Posterior vena cava (tissue), 2 donors: Measurements from ENCODE around the gene DCAF17. TPM values are rescaled to one million over a fixed set of nuclear protein-coding genes. Genes with fewer than 3 reads are reported as not detected.
"Not testable (repeated sequence)": the region's sequence is repeated elsewhere in the genome, so short reads cannot be mapped to it uniquely, and the experiment has no call there.

Source experiments
- DNase-seq: peaks from one replicate; pipeline ENCODE4 v3.0.0-alpha.2; 2020; ENCODE audit warnings: low spot score
- intact Hi-C, 2 donors: fragments of 100-400 bp; cut with DNase I; formaldehyde crosslinking; loops; one replicate each; pipeline versions ENCODE4 v1.14.1 to v1.14.2; 2022 to 2023
- total RNA-seq, 2 donors: library from RNA; stranded (reverse); fragmentation: NEBNext Ultra II Directional; extraction: Animal tissue kit (Norgen Biotek cat#: 25700); gene quantifications; one replicate each; pipeline ENCODE4 v1.2.1, GENCODE V29; 2021
- donor health status: DM: yes; HTN: yes; CAD: no.
- donor health status: DM: yes; HTN: yes; CAD: no.

The DCAF17 gene
- total RNA-seq, 2 donors from 2014 or later: 19.2 TPM

- intact Hi-C loops: no loop called here
- no peak for DNase-seq
Observed at GRCh38 chr2:171407676-171408044, 26.4 kb upstream of the DCAF17 start.

DNA sequence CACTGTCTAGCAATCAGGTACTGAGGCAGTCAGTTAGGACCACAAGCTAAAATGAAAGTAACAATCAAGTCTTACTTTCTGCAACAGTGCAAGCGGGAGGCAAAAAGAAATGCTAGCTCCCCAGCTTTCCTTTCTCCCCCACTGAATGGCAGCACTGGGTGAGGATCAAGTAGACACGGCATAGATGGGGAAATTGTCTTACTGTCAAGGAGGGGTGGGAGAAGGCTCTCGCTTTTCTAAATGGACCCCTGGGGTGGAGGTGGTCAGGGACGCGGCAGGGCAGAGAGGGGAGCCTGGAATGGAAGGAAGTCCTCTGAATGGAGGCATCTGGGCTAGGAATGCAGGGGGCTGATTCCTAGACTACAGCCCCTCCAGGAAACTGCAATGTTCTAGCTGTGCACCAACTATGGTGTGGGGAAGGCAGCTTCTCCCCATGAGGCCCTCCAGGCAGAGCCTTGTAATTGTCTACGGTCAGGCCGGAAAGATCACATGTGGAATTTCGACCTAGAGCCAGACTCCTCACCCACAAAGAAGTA is 24.5 kb upstream of the DCAF17 start:
- no peak for DNase-seq
- intact Hi-C loops: no loop called here

- intact Hi-C loops: loop anchor here in 1 of 2 donors (10.0 kb wide), 1 partner anchor 245 kb away; the partner anchor contains the start of gene TLK1
Observed at GRCh38 chr2:171410101-171410500, 23.9 kb upstream of the DCAF17 start.

DNA sequence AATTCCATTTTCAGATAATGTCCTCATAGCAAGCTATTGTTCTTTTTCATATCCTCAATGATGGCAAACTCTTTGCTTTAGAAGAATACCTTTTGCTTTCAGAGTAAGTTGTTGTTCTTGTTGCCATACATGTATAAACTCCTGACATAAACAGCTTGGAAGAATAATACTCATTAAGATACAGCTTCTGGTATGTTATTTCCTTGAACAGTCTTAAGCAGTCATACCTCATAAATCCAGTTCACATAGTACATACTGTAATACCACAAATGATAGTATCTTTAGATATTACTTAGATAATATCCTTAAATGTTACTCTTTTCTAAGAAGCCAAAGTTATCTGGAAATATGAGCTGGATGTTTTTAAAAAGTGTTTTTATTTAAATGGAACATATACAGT is 23.4 kb upstream of the DCAF17 start:
- intact Hi-C loops: loop anchor here in 1 of 2 donors (10.0 kb wide), 1 partner anchor 246 kb away; the partner anchor contains the start of gene TLK1
- DNase-seq: no peak

More at GRCh38 chr2:171410101-171410500, 23.9 kb upstream of the DCAF17 start:
- DNase-seq: no peak

DNA sequence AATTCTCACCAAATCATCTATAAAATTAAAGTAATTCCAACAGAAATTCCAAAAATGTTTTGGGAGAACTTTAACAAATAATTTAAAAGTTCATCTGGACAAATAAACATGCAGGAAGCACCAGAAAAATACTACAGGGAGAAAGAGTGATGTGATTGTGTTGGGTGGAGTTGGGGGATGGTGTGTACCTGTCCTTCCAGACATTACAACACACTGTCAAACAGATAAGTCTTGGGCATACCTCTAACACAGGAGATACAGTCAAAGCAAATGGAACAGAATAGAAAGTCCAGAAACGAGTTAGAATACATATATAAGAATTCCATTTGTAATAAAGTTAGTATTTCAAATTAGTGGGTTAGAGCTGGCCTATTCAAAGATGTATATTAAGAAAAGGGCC is 22.8 kb upstream of the DCAF17 start:
- DNase-seq: no peak
- intact Hi-C loops: loop anchor here in 1 of 2 donors (10.0 kb wide), 1 partner anchor 246 kb away; the partner anchor contains the start of gene TLK1

GRCh38 chr2:171411791-171412483 is 22.1 kb upstream of the DCAF17 start:
- intact Hi-C loops: loop anchor here in 1 of 2 donors (10.0 kb wide), 1 partner anchor 247 kb away; the partner anchor contains the start of gene TLK1
- DNase-seq: no peak

DNA sequence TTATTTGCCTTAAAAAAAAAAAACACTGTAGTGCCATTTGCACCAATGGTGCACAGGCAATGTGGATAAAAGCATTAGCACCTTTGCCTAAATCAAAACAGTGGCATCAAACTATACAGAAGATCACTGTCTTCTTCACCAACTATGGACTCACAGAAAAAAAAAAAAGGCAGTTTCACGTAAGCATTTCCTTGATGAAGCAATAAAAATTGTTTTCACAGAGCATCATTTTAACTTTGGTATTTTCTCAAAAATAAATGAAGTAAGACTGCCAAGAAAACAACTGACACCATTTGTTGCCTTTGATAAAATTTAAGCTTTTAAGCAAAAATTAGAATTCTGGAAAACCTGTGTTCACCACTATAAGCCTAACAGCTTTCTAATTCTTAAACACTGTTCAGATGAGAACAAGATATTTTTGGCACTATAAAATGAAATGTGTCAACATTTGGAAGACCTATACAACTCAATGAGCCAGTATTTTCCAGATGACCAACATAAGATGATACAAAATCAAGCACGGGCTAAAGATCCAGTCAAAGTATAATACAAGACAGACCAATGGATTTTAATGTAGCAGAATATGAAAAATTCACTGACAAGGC is 21.4 kb upstream of the DCAF17 start:
- no peak for DNase-seq
- intact Hi-C loops: loop anchor here in 1 of 2 donors (10.0 kb wide), 1 partner anchor 248 kb away; the partner anchor contains the start of gene TLK1

DNA sequence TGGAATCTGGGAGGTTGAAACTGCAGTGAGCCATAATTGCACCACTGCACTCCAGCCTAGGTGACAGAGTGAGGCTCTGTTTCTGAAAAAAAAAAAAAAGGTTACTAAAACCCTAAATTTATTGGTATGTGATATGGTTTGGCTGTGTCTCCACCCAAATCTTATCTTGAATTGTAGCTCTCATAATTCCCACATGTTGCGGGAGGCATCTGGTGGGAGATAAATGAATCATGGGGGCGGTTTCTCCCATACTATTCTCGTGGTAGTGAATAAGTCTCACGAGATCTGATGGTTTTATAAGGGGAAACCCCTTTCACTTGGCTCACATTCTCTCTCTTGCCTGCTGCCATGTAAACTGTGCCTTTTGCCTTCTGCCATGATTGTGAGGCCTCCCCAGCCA is 19.4 kb upstream of the DCAF17 start:
- DNase-seq: not testable (repeated sequence)
- intact Hi-C loops: loop anchor here in 1 of 2 donors (5.0 to 10.0 kb wide), 2 partner anchors 250 to 442 kb away; partner anchors contain the start of gene TLK1

GRCh38 chr2:171416009-171416926 is 17.8 kb upstream of the DCAF17 start:
- peak; percentile 92 for DNase-seq
- intact Hi-C loops: loop anchor here in 1 of 2 donors (5.0 to 10.0 kb wide), 2 partner anchors 251 to 444 kb away; partner anchors contain the start of gene TLK1

- intact Hi-C loops: loop anchor here in 1 of 2 donors (5.0 to 10.0 kb wide), 2 partner anchors 255 to 447 kb away; partner anchors contain the start of gene TLK1
- DNase-seq: no peak
Observed at GRCh38 chr2:171419333-171419732, 14.7 kb upstream of the DCAF17 start.

DNA sequence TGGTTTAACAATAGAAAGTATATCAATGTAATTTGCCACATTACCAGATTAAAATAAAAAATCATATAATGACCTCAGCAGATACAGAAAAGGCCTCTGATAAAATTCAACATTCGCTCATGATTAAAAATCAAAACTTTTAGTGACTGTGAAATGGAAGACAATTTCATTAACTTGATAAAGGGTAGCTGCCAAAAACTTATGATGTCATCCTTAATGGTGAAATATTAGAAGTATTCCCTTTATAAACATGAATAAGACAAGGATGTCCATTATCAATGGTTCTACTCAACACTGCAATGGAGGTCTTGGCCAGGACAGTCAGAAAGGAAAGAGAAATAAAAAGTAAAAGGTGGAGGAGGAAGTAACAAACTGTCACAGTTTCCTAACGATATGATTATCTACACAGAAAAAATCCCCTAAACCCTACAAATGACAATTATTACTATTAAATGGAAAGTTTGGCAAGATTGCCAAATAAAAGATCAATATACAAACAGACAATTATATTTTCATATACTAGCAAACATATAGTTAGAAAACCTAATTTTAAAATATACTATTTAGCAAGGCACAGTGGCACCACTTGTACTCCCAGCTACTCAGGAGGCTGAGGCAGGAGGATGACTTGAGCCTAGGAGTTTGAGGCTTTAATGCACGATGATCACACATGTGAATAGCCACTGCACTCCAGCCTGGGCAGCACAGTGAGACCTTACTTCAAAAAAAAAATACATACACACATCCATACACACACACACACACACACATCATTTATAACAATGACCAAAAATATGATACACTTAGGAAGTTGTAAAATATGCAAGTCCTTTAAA is 13.1 kb upstream of the DCAF17 start:
- no peak for DNase-seq
- intact Hi-C loops: no loop called here

DNA sequence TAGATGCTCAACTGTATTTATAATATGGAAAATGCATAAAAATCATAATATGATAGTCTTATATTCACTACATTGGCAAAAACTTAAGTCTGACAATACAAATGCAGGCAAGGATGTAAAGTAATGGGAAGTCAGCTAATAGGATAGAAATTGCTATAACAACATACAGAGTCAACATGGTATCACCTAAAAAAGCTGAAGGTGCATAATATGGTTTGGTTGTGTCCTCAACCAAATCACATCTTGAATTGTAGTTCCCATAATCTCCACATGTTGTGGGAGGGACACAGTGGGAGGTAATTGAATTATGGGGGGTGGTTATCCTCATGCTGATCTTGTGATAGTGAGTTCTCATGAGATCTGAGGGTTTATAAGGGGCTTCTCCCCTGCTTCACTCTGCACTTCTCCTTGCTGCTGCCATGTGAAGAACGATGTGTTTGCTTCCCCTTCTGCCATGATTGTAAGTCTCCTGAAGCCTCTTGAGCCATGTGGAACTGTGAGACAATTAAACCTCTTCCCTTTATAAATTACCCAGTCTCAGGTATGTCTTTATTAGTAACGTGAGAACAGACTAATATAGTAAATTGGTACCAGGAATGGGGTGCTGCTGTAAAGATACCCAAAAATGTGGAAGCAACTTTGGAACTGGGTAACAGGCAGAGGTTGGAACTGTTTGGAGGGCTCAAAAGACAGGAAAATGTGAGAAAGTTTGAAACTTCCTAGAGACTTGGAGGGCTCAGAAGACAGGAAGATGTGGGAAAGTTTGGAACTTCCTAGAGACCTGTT is 11.1 kb upstream of the DCAF17 start:
- DNase-seq, intact Hi-C loops: not testable (repeated sequence)

- DNase-seq: no peak
- intact Hi-C loops: loop anchor here in 1 of 2 donors (10.0 kb wide), 1 partner anchor 456 kb away; no protein-coding TSS in a partner anchor
Observed at GRCh38 chr2:171430516-171431410, 3.3 kb upstream of the DCAF17 start.

- DNase-seq: no peak
- intact Hi-C loops: loop anchor here in 1 of 2 donors (10.0 kb wide), 1 partner anchor 457 kb away; no protein-coding TSS in a partner anchor
Observed at GRCh38 chr2:171431677-171432167, 2.3 kb upstream of the DCAF17 start.

GRCh38 chr2:171432206-171432968 is 1.6 kb upstream of the DCAF17 start:
- intact Hi-C loops: loop anchor here in 1 of 2 donors (10.0 kb wide), 1 partner anchor 458 kb away; no protein-coding TSS in a partner anchor
- no peak for DNase-seq
